ENCODE measurements around the gene HIC1. TPM values are rescaled to one million over a fixed set of nuclear protein-coding genes. Genes with fewer than 3 reads are reported as not detected.
A peak's percentile ranks its signal among the peaks of the same experiment; 100 is the strongest.

The HIC1 gene
- total and polyA plus RNA-seq, 2 of the 4 experiments (the other 2 are of a cell fraction) = 10.4 to 23.0 TPM

DNA sequence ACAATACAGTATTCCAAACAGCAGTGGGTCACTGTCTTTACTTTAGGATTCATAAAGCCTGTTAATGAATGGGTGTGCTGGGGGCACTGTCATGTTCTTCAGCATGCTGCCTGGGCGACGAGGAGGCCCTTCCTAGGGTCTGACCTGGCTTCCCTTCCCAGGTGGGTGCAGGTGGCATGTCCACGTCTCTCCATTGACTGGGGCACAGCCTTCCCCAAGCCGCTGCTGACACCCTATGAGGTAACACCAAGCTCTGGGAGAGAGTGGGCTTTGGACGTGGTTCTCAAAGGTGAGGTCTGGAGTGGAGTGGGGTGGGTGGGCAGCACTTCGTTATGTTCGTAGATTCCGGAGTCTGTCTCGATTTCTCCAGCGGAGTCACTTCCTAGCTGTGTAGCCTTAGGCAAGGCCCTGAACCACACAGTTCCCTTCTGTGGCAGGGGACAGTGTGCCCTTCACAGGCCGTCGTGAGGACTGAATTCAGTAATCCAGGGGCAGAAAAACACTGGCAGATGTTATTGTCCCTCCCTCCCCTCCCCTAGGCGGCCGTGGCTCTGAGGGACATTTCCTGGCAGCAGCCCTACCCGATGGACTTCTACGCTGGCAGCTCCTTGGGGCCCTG is 13.9 kb upstream of the HIC1 start:
- Histone ChIP-seq H3K56ac (ENCODE audit: extremely low read depth, insufficient read depth, low read length) (no peak overlapping the region), H3K23ac (ENCODE audit: low read depth, low read length) (no peak overlapping the region; the same call in 1 of the 2 replicates), H2BK5ac (ENCODE audit: low read depth, low read length, poor library complexity, severe bottlenecking) (no peak overlapping the region), H2AFZ (replicated peaks; ENCODE audit: low read length, poor library complexity) (peak overlapping the region; percentile 96), H2AK5ac (ENCODE audit: low read depth, low read length) (no peak overlapping the region), H3K4me2 (ENCODE audit: low read depth, low read length) (peak overlapping the region; percentile 91), H3K4ac (ENCODE audit: low read depth, low read length) (peak overlapping the region; percentile 45; the same call in 1 of the 2 replicates), H3K4me1 (ENCODE audit: control insufficient read depth, insufficient read depth, low read length) (peaks cover 22% of the 10 kb centered on the region), H3K36me3 (ENCODE audit: control insufficient read depth, insufficient read depth, low read length) (peaks cover 45% of the 10 kb centered on the region), H2BK20ac (ENCODE audit: low read depth, low read length) (no peak overlapping the region), H4K91ac (ENCODE audit: insufficient read depth, low read depth, low read length) (peak overlapping the region; percentile 23; the same call in 1 of the 2 replicates), H4K8ac (ENCODE audit: low read depth in 2 of 2, low read length in 2 of 2) (peak overlapping the region in 1 of 2 experiments; percentile 83; a peak in 2 of 4 replicates), H3K79me1 (ENCODE audit: low read depth in 1 of 2, low read length in 2 of 2) (peaks cover 22 to 40% of the 10 kb centered on the region in 2 experiments), H2BK15ac (ENCODE audit: low read depth, low read length) (no peak overlapping the region), H4K20me1 (ENCODE audit: insufficient read depth, low read length) (peaks cover 11% of the 10 kb centered on the region; the same call in 1 of the 2 replicates), H4K5ac (ENCODE audit: low read depth, low read length) (no peak overlapping the region; the same call in 1 of the 2 replicates), H3K9me3 (ENCODE audit: control insufficient read depth, insufficient read depth, low read length) (no peaks in the 10 kb centered on the region), H2AK9ac (replicated peaks; ENCODE audit: low read depth, low read length, poor library complexity) (peak overlapping the region; percentile 97), H3K18ac (ENCODE audit: low read depth, low read length) (no peak overlapping the region), H3K27ac (ENCODE audit: insufficient read depth, low read length) (peak overlapping the region; percentile 4), H3K9ac (ENCODE audit: low read depth, low read length) (no peak overlapping the region), H3K27me3 (ENCODE audit: control insufficient read depth, insufficient read depth, low read length) (no peaks in the 10 kb centered on the region), H3K14ac (replicated peaks; ENCODE audit: low read depth, low read length) (no peak overlapping the region), H3K9me1 (ENCODE audit: insufficient read depth, low read length) (peaks cover 22% of the 10 kb centered on the region), H2BK120ac (ENCODE audit: low read depth, low read length) (peak overlapping the region; percentile 16; the same call in 1 of the 2 replicates), H3K4me3 (ENCODE audit: insufficient read depth, low read depth, low read length) (peak overlapping the region; percentile 74; the same call in 1 of the 2 replicates)
- BruUV-seq (replicated peaks) = no TSS peak
- ChIA-PET CTCF (no interaction called here), POLR2A (ENCODE audit: unreplicated experiment) (no interaction called here)
- in situ Hi-C loops (cut with MboI; ENCODE audit: low sequenced_read_pairs) = loop anchor here (25.0 kb wide), 1 partner anchor 329 kb away; the partner anchor contains the start of genes TLCD2 and WDR81
- intact Hi-C loops (cut with micrococcal nuclease) = loop anchor here (5.0 kb wide), 1 partner anchor 324 kb away; no protein-coding TSS in a partner anchor
- dilution Hi-C loops (cut with HindIII; ENCODE audit: low sequenced_read_pairs, unreplicated experiment) = no loop called here
- TF ChIP-seq, protein P1, sequence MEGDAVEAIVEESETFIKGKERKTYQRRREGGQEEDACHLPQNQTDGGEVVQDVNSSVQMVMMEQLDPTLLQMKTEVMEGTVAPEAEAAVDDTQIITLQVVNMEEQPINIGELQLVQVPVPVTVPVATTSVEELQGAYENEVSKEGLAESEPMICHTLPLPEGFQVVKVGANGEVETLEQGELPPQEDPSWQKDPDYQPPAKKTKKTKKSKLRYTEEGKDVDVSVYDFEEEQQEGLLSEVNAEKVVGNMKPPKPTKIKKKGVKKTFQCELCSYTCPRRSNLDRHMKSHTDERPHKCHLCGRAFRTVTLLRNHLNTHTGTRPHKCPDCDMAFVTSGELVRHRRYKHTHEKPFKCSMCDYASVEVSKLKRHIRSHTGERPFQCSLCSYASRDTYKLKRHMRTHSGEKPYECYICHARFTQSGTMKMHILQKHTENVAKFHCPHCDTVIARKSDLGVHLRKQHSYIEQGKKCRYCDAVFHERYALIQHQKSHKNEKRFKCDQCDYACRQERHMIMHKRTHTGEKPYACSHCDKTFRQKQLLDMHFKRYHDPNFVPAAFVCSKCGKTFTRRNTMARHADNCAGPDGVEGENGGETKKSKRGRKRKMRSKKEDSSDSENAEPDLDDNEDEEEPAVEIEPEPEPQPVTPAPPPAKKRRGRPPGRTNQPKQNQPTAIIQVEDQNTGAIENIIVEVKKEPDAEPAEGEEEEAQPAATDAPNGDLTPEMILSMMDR (conservative IDR thresholded peaks at IDR 0.05; ENCODE audit: low read depth, low read length) = no peak
- TF ChIP-seq MAFK (IDR thresholded peaks at IDR 0.05; ENCODE audit: low read depth, low read length) = no peak
- TF ChIP-seq POLR2A (IDR thresholded peaks at IDR 0.05; ENCODE audit: low read depth, low read length) = no peak
- no peak for TF ChIP-seq RCOR1 (IDR thresholded peaks at IDR 0.05; ENCODE audit: insufficient replicate concordance, low read length)
- no peak for TF ChIP-seq RAD21 (IDR thresholded peaks at IDR 0.05; ENCODE audit: low read length)
- no peak for TF ChIP-seq NFE2L2 (IDR thresholded peaks at IDR 0.05; ENCODE audit: low read depth, low read length)
- no peak for TF ChIP-seq CEBPB (IDR thresholded peaks at IDR 0.05; ENCODE audit: low read depth, low read length)
- TF ChIP-seq RFX5 (IDR thresholded peaks at IDR 0.05; ENCODE audit: low read depth, low read length) = no peak
- TF ChIP-seq CHD1 (IDR thresholded peaks at IDR 0.05; ENCODE audit: low read depth, low read length) = no peak
- TF ChIP-seq, protein P2, sequence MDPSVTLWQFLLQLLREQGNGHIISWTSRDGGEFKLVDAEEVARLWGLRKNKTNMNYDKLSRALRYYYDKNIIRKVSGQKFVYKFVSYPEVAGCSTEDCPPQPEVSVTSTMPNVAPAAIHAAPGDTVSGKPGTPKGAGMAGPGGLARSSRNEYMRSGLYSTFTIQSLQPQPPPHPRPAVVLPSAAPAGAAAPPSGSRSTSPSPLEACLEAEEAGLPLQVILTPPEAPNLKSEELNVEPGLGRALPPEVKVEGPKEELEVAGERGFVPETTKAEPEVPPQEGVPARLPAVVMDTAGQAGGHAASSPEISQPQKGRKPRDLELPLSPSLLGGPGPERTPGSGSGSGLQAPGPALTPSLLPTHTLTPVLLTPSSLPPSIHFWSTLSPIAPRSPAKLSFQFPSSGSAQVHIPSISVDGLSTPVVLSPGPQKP (IDR thresholded peaks at IDR 0.05; ENCODE audit: borderline replicate concordance, low read depth, low read length) = no peak
- TF ChIP-seq, protein P3, sequence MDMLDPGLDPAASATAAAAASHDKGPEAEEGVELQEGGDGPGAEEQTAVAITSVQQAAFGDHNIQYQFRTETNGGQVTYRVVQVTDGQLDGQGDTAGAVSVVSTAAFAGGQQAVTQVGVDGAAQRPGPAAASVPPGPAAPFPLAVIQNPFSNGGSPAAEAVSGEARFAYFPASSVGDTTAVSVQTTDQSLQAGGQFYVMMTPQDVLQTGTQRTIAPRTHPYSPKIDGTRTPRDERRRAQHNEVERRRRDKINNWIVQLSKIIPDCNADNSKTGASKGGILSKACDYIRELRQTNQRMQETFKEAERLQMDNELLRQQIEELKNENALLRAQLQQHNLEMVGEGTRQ (IDR thresholded peaks at IDR 0.05; ENCODE audit: low read depth, low read length) = no peak
- no peak for TF ChIP-seq BHLHE40 (IDR thresholded peaks at IDR 0.05; ENCODE audit: low read depth, low read length)
- no peak for TF ChIP-seq MAZ (IDR thresholded peaks at IDR 0.05; ENCODE audit: borderline replicate concordance, low read depth, low read length)
- no peak for TF ChIP-seq FOS (IDR thresholded peaks at IDR 0.05; ENCODE audit: low read depth, low read length)
- TF ChIP-seq MXI1 (IDR thresholded peaks at IDR 0.05; ENCODE audit: borderline replicate concordance, low read depth, low read length) = no peak
- no peak for DNase-seq
- 71% methylated on average over 8 of the region's 16 CpGs; no CpG with 5 or more reads in 1 of the 2 experiments for WGBS, 2 experiments (ENCODE audit: extremely low coverage in 2 of 2, insufficient read length in 1 of 2)
- no peak for ATAC-seq (ENCODE audit: low read depth)
